Neural crest cell (in vitro differentiated cells): ENCODE data around the gene LARP1. TPM values are rescaled to one million over a fixed set of nuclear protein-coding genes. Genes with fewer than 3 reads are reported as not detected.

ENCODE experiments used
- DNase-seq: peaks from one replicate; pipeline ENCODE4 v3.0.0; 2021; ENCODE audit warnings: low read depth, mixed read lengths, low spot score
- H3K27ac Mint-ChIP-seq: one replicate; pipeline ENCODE4 v1.8.0; 2021; ENCODE audit warnings: mild to moderate bottlenecking, mixed read lengths; ENCODE audit not compliant: unreplicated experiment
- H3K27me3 Mint-ChIP-seq: 2 replicates; pipeline ENCODE4 v1.8.0; 2021; ENCODE audit warnings: low read depth, mild to moderate bottlenecking, mixed read lengths
- H3K36me3 Mint-ChIP-seq: 2 replicates; pipeline ENCODE4 v1.8.0; 2021; ENCODE audit warnings: low read depth, mild to moderate bottlenecking, mixed read lengths
- H3K4me1 Mint-ChIP-seq: 2 replicates; pipeline ENCODE4 v1.8.0; 2021; ENCODE audit warnings: mixed read lengths
- H3K4me3 Mint-ChIP-seq: one replicate; pipeline ENCODE4 v1.8.0; 2021; ENCODE audit warnings: mild to moderate bottlenecking, mixed read lengths
- H3K9me3 Mint-ChIP-seq: 2 replicates; pipeline ENCODE4 v1.8.0; 2021; ENCODE audit warnings: mixed read lengths
- total RNA-seq: library from RNA; stranded (reverse); gene quantifications from 2 replicates; pipeline ENCODE4 v1.2.1, GENCODE V29; 2021
- TF ChIP-seq, protein P1 (sequence below): fragments of 200-600 bp; sonication (generic); conservative IDR thresholded peaks from 2 replicates; pipeline ENCODE4 v1.5.0; 2021; ENCODE audit warnings: antibody characterized with exemption, mild to moderate bottlenecking

The LARP1 gene
- total RNA-seq, 1 donor from 2014 or later = 231 TPM

GRCh38 chr5:154751854-154752253 is 3.3 kb upstream of the LARP1 start:
- no peak for DNase-seq
- Mint-ChIP-seq H3K4me3 (no peak overlapping the region), H3K27ac (no peak overlapping the region), H3K9me3 (no peaks in the 10 kb centered on the region), H3K4me1 (peaks cover 42% of the 10 kb centered on the region), H3K27me3 (no peaks in the 10 kb centered on the region), H3K36me3 (no peaks in the 10 kb centered on the region)
- TF ChIP-seq, protein P1, sequence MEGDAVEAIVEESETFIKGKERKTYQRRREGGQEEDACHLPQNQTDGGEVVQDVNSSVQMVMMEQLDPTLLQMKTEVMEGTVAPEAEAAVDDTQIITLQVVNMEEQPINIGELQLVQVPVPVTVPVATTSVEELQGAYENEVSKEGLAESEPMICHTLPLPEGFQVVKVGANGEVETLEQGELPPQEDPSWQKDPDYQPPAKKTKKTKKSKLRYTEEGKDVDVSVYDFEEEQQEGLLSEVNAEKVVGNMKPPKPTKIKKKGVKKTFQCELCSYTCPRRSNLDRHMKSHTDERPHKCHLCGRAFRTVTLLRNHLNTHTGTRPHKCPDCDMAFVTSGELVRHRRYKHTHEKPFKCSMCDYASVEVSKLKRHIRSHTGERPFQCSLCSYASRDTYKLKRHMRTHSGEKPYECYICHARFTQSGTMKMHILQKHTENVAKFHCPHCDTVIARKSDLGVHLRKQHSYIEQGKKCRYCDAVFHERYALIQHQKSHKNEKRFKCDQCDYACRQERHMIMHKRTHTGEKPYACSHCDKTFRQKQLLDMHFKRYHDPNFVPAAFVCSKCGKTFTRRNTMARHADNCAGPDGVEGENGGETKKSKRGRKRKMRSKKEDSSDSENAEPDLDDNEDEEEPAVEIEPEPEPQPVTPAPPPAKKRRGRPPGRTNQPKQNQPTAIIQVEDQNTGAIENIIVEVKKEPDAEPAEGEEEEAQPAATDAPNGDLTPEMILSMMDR = no peak

- DNase-seq = no peak
- H3K27me3 Mint-ChIP-seq = peaks cover 2% of the 10 kb centered on the region
- no peak overlapping the region for H3K27ac Mint-ChIP-seq
- TF ChIP-seq, protein P1 = no peak
- H3K4me3 Mint-ChIP-seq = peak overlapping the region; percentile 99
- H3K36me3 Mint-ChIP-seq = no peaks in the 10 kb centered on the region
- H3K4me1 Mint-ChIP-seq = peaks cover 49% of the 10 kb centered on the region
- H3K9me3 Mint-ChIP-seq = no peaks in the 10 kb centered on the region
These were observed 1.4 kb upstream of the LARP1 start for GRCh38 chr5:154753792-154754191.

DNA sequence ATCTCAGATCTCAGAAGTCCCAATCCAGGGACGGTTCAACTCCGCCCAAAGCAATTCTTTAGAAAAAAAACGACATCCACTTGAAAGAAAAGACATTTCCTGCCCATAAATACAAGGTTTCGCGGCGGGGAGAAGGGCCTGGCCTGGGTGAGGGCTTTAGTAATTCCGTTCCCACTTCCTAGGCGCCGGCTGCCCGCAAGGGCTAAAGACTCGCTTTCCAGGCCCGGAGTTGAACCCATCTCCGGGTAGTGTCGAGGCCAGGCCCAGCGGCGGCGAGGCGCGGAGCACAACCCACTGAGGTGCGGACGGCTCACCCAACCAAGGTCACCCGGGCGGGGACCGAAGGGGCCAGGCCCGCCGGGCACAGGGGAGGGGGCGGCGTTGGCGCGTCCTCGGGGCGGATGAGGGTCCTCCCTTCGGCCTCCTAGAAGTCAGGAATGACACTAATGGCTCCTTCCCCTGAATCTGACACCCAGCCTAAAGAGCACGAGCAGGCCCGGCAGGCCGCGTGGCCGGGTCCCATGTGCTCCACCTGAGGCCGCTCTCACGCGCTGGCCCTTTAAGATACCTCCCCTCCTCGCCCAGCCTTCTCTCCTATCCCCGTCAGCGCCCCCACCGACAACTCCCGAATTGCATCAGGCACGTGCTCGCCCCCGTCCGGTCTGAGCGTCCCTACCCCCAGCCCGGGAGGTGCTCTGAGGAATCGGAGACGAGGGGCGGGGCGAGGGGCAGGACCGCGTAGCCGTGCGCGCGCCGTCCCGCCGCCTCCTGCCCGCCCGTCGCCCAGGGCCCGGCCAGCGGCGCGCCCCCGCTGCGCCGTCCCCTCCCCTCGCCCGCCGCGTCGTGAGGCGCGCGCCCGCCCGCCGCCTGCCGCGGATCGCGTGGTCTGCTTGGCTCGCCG is 467 bp upstream of the LARP1 start:
- Mint-ChIP-seq H3K4me3 (peak overlapping the region; percentile 99), H3K9me3 (no peaks in the 10 kb centered on the region), H3K27me3 (peaks cover 2% of the 10 kb centered on the region), H3K27ac (peak overlapping the region; percentile 98), H3K4me1 (peaks cover 50% of the 10 kb centered on the region), H3K36me3 (no peaks in the 10 kb centered on the region)
- TF ChIP-seq, protein P1 = peak; percentile 54
- peak; percentile 100 for DNase-seq

- Mint-ChIP-seq H3K9me3 (no peaks in the 10 kb centered on the region), H3K27me3 (peaks cover 2% of the 10 kb centered on the region), H3K27ac (peak overlapping the region; percentile 97), H3K36me3 (no peaks in the 10 kb centered on the region), H3K4me1 (peaks cover 62% of the 10 kb centered on the region), H3K4me3 (peak overlapping the region; percentile 100)
- TF ChIP-seq, protein P1 = no peak
- peak; percentile 33 for DNase-seq
These were observed 1.1 kb downstream of the LARP1 start for GRCh38 chr5:154756009-154756867.

DNA sequence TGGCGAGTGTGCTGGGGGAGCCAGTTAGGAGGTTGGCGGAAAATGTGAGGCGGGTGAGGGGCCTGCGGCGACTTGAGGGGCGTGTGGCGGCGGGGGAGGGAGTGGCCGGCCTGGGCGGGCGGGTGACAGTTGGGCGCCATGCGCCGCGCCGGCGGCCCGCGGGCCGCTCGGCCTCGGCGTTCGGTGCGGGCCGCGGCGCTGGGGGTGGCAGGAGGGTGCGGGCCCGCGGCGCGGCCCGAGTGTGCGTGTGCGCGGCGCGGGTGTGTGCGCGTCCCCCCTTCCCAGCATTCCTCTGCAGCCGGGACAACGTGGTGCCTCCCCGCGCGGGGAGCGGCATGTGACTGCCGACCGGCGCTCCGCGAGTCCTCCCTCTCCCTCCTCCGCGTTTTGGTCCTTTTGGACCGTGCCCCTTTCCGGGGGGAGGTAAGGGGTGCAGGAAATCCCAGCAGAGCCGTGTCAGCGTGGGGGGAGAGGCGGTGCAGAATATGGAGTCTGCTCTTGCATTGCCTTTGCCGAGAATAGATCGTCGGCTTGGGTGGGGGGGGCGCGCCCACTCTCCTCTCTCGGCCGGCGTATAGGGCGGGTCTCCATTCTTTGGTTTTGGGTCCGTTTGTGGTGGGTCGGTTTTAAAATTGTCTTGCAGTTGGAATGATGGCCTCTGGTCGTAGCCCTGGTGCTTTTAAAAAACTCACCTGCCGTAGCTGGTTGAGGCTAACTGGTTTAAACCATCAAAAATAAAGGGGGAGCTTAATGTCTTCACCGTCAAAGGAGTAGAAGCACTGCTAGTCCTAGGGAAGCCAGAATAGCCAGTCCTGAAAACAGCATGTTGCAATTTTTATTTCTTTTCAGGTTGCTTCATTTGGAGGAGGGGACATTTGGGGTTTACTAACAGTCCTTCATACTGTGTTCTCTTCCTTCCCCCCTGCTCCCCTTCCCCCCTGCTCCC is 2.0 kb downstream of the LARP1 start:
- peak overlapping the region; percentile 100 for H3K4me3 Mint-ChIP-seq
- H3K27ac Mint-ChIP-seq = peak overlapping the region; percentile 97
- TF ChIP-seq, protein P1 = peak; percentile 13
- peaks cover 2% of the 10 kb centered on the region for H3K27me3 Mint-ChIP-seq
- no peaks in the 10 kb centered on the region for H3K36me3 Mint-ChIP-seq
- DNase-seq = peak; percentile 20
- H3K4me1 Mint-ChIP-seq = peaks cover 68% of the 10 kb centered on the region
- H3K9me3 Mint-ChIP-seq = no peaks in the 10 kb centered on the region
